Glomerular endothelial cell (primary cell): ENCODE data around the gene PIGS. TPM values are rescaled to one million over a fixed set of nuclear protein-coding genes. Genes with fewer than 3 reads are reported as not detected.
"Not testable (repeated sequence)": the region's sequence is repeated elsewhere in the genome, so short reads cannot be mapped to it uniquely, and the experiment has no call there.

ENCODE experiments used
- DNase-seq: peaks from one replicate; pipeline ENCODE4 v3.0.0-alpha.2; 2011; ENCODE audit warnings: low read depth, low spot score; ENCODE audit errors: extremely low read depth
- total RNA-seq: library from RNA; depleted of rRNA; stranded (reverse); fragments of >200 nt; gene quantifications from 2 replicates; pipeline ENCODE4 v1.2.3, GENCODE V29; 2015

Gene PIGS
- total RNA-seq: 101 and 112 TPM in 2 replicates

DNA sequence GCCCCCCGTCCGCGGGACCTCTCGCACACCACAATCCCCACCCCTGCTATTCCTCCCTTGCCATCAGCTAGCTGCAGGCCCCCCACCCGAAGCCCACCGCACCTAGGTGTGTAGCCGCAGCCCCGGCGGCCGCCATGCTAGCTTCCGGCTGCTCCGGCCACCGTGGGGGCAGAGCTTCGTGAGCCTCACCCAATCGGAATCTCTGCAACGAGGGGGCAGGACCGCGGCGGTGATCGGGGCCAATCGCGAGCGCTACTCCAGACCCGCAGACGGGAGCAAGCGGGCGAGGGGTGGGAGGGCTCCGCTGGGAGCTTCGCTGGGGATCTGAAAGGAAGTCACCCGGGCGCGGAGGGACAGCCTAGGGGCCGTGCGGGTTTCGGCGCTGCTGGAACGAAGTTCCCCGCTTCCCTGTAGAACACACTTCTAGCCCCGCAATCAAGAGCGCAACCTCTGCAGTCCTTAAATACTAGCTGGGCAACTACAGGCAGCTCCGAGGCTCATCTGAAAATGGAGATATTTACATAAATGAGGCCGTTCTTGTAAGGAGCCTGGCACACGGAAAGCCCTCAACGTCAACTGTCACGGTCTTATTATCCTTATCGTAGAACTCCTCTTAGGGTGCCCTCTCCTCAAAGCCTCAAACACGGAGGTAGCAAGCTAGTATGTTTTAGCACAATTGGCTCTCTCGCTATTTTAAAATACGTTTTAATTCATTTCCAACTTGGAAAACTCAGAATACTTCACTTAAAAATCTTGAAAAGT lies at the start of gene PIGS:
Gene PIGS, minus strand, starts transcription at position 164 of the 762 bp plus-strand sequence. Its CDS starts 28 bp downstream, at position 136.
- peak; percentile 33 for DNase-seq

DNA sequence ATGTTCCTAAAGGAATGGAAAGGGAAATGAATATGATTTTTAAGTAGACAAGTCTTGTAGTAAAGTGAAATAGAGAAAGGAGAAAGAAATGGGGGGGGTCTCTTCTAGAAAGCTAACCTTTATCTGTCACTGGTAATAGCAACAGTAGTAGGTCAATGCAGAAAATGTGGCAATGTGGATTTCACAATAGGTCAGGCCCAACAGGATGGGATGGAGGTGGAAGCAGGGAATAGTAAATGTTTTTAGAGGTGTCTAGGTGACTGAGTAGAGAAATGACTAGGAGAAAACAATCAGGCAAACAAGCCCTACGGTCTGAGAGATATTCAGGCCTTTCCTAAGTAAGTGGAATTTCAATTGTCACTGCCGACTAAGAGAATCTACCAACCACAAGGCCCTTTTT lies 48.7 kb upstream of the PIGS start:
- no peak for DNase-seq

DNA sequence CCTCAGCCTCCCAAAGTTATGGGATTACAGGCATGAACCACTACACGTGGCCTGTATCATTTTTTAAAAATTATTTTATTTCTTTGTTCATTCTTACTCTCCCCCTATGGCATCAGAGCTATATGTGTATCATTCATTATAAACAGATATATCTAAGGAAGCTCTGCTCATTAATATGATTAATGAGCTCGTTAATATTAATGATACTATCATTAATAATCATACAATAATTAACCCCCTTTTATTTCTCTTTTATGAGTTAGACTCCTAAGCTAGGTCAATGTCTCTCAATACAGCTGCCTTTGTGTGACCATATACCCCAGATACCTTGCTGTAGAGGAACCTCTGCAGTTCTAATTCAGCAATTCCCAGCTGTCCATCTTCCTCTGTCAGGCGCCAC lies 47.1 kb upstream of the PIGS start:
- no peak for DNase-seq

DNA sequence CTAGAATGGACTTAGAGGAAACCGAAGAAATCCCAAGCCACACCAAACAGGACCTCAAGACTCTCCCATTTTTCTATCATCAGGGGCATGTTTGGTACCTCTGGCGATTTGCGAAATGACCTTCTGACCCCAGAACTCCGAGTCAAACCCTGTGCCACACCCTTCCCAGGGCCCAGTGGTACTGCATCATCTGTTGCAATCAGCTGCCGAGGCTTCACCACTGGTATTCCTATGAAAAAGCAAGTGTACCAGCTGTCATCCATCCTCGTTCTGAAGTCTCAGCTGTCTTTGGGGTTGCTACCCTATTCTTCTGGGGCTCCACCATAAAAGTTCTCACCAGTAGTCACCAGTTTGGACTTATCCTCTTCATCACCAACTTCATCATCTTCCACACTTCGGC lies 45.0 kb upstream of the PIGS start:
- DNase-seq: no peak

DNA sequence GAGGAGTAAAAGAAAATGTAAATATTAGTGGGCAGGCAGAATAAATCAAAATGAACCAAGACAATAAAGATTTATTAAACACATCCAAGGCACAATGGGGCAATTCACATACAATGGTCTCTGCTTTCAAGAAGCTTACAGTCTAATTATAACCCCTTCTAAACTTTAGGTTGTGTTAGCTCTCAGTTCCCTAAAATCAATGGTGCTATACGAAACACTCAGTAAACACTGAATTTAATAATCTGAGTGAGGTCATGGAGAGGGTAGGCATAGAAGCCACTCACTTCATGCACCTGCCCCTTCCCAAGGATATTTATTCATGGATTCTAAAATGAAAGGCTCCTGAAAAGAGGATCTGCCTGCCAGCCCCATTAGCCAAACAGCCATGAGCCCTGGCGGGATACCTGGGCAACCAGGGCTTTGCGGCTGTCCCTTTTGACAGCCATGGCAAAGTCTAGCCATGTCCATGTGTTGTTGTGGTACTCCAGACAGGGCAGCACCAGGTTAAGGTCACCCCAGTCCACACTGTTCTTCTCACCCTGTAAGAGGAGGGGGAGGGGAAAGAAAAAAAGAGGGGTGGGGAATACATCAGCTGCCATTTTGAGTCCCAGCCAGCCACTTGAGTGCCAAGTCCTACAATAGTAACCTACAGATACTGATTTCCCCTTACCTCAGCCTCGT lies 44.1 kb upstream of the PIGS start:
- no peak for DNase-seq

DNA sequence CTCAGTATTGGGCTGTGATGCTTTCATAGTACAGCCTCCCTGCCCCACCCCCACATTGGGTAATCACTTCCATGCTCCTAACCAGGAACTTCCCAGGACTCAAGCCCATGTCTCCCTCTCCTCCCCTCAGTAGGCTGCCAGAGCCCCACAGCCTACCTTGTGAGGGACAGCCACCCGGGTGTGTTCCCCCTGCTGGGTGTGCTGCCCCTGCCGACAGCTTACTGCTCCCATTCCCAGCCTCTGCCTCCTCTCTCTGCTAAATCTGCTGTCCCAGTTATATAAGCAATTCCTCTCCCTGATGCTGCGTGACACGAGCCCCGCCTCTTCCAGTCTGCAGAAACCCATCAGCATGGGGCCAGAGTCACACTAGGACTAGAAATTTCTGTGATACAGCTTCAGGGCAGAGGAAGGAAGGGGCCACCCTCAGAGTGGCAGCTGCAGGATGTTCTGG lies 42.6 kb upstream of the PIGS start, which contains the start of gene RSKR:
Gene RSKR, minus strand, starts transcription at position 255 of the 451 bp plus-strand sequence. Its CDS starts 24 bp downstream, at position 231.
- DNase-seq: no peak

DNA sequence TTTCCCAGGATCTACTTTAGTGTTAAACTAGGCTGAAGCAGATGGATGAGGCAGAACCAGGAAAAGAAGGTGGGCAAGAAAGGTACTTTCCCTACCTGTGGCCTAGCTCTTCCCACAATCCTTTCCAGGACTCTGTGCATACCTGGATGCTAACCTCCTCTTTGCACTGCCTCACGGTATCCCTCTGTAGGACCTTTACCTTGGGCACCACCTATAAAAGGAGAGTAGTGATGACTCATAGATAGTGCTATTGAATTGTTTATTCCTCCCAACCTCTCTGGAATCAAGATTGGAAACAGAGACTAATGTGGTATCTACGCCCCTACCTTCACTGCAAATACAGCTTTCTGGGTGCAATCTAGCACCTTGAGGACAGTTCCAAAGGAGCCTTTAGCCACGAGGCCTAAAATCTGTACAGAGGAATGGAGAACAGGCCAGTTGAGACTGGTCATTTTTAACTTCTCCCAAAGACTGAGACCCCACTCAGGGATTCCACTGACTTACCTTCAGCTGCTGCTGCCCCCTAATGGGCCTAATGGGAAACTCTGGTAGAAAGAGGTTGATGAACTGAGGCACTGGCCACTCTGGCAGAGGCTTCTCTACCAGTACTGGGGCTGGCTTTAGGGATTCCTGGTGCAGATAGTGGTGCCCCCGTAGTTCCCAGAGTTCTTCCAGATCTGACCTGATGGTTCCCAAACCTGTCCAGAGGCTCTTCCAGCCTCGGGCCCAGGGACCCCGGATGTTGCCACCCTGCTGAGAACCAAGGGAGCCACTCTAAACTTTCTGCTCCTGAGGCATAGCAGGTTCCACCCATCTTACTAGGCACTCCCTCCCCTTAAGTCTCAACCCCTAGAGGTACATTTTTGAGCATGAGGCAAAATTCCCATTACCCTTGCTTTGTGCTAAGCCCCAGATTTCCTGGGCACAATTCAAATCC lies 41.9 kb upstream of the PIGS start:
- no peak for DNase-seq

DNA sequence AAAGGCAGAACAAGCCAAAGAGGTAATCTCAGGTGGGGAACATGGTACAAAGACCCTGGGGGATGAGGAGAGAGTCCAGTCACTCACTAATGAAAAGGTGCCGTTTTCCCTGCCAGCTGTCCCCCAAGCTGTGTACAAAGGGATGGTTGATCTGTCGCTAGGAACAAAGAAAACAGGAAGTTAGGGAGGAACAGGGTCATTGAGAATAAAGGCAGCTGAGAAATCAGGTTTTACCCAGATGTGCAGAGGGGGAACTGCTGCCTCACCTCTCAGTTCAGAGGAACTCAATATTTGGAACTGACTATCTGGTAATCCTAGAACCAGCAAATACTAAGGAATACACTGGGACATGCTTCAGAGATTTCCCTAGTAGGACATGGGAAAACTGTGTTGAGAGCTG lies 41.2 kb upstream of the PIGS start:
- no peak for DNase-seq

DNA sequence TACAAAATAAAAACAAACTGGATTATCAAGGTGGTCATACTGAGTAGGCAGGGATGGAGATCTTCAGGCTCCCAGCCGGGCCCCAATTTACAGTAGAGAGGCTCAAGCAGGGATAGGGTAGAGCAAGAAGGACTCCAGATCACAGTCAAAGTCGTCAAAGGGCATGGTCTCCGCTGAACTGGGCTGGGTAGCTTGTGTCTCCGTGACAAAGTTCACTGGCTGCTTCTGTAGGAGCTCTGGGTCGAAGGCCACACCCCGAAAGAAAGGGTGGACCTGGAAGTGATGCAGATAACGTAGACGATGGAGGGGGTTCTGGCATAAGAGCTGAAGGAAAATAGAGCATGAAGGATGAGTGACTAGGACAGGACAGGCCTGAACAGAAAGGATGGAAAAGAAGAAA lies 39.1 kb upstream of the PIGS start:
- DNase-seq: no peak

DNA sequence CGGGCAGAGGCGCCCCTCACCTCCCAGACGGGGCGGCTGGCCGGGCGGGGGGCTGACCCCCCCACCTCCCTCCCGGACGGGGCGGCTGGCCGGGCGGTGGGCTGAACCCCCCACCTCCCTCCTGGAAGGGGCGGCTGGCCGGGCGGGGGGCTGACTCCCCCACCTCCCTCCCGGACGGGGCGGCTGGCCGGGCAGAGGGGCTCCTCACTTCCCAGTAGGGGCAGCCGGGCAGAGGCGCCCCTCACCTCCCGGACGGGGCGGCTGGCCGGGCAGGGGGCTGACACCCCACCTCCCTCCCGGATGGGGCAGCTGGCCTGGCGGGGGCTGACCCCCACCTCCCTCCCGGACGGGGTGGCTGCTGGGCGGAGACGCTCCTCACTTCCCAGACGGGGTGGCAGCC lies 32.7 kb upstream of the PIGS start:
- DNase-seq: not testable (repeated sequence)

DNA sequence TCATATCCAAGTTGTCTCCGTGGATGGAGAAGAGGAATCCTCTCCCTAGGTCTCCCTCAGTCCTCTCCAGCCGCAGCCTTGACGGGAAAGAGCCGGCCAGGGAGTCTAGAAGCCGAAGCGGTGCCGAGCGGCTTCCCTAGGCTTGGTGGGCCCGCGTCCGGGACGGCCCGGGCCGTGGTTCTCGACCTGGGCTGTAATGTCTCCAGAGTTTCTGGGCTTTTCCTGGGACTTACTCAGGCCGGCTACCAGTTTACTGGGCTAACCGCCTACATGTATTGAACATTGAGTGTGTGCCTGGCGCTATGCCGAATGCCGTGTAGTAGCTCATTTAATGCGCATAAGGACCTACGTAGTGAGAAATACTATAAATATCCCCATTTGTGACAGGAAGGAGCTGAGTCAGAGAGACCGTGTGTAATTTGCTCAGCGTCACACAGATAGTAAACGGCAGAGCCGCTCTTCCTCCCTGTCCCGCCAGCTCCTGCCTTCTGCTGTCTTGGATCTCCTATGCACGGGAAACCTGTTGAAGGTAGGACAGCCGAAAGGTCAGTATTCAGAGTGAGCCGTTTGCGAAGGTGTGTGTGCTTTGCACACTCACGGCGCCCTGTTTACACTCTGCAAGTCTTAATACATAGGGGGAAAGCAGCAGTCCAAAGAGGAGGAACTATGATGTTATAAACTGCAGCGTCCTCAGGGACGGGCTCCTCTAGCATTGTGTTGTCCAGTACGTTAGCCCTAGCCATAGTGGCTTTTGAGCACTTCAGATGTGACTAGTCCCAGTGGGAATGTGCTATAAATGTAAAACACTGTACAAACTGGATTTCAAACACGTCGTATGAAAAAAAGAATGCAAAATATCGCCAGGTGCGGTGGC lies 28.2 kb upstream of the PIGS start:
- peak; percentile 69 for DNase-seq

DNA sequence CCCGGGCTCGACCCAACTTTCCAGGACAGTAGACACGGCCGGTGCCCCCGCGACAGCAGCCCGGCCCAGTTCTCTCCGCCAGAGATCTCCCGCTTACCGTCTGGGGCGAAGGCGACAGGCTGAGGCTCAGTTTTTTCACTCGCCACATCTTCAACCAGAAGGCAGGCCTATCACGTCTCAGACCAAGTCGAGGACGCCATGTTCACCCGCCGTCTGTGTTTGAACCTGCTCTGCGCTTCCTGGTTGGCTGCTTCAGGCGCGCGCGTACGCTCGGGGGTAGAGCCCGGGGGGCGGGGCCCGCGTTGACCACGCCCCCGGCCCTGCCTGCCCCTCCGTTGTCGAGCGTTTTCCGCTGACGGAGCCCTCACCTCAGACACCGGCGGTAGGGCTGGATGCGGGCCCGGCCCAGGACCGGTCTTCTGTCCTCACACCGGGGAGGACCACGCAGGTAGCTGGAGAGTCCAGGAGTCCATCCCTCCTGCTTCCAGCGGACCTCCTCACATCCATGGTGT lies 27.5 kb upstream of the PIGS start, which contains the start of gene SPAG5:
Gene SPAG5, minus strand, starts transcription at position 227 of the 512 bp plus-strand sequence. Its CDS starts 79 bp downstream, at position 148.
- DNase-seq: peak; percentile 55

DNA sequence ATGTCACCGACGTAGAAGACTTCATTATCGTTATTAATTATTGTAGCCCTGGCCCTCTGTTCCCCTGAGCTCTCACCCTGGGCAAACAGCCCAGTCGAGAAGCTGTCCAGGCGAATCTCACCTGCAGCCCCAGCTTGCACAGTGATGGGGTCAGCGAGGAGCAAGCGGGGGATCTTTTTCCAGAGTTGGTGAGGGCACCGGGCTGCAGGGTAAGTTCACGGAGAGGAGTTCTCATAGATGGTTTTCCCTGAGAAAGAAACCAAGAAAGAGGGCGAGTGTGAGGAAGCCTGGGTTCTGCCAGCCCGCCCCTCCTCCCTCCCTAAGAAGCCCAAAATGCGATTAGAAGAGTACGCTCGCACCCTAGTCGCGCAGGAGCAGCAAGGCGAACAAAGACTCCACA lies 27.1 kb upstream of the PIGS start:
- DNase-seq: no peak

DNA sequence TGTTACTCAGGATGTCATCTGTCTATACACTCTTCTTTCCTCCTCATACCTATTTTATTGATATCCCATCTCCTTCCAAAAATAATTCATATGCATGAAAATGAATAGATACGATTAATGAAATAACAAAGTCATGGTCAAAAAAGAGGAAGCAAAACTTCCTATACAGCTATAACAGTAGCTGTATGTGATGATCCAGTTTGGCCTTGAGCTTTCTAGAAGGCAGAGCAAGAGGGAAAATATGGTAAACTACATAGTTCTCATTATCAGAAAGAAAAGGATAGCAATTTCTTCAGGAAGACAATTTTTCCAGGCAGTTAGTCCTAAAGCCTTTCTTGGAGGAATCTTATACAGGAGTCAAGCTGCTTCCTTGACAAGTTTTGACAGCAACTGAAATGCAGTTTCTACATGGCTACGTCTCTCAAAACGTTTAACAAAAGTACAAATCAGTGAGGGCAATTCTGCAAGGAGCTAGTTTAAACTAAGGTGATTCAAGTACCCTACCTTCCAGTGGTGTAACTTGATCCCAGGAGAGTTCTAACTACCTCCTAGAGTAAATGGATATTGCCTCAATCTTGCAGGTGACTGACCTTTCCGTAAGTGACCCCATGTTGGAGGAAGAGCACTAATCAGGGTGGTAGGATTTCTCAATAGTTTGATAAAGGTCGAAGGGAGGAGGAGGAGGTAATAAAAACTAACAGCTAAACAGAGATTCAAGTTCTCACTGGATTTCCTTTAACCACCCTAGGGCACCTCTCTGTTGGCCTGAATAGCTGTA lies 26.5 kb upstream of the PIGS start:
- DNase-seq: no peak

DNA sequence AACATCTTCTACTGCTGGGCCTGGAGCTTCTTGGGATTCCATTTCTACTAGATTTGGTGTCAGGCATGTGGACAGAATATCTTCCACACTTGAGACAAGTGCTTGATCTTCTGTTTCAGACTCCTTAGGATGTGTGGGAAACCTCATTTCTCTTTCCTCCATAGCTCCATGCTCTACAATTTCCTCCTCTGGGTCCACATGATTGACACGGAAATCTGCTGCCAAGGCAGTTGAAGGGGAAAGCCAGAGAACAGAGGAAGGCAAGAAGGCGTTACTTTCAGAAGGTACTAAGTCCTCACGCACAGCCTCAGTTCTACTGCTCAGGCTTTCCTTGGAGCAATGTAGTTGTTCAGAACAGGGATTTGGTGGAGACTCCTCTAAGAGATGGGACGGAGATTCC lies 20.9 kb upstream of the PIGS start:
- no peak for DNase-seq

DNA sequence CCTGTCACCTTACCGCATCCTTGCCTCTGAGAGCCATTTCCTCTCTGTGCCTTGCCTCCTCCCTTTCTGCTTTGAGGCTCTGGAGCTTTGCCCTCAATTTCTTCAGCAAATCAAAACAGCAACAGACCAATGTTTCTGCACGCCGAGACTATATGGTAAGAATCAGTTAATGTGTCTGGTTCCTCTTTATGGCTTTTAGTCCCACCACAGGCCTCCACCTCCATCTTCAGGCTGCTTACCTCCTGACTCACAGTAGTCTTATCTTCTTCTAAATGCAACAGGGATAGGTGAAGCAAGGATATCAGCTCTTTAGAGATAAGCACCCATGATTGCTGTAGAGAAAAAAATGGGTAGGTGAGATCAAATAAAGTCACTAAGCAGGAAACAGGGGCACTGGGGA lies 14.5 kb upstream of the PIGS start:
- DNase-seq: no peak

DNA sequence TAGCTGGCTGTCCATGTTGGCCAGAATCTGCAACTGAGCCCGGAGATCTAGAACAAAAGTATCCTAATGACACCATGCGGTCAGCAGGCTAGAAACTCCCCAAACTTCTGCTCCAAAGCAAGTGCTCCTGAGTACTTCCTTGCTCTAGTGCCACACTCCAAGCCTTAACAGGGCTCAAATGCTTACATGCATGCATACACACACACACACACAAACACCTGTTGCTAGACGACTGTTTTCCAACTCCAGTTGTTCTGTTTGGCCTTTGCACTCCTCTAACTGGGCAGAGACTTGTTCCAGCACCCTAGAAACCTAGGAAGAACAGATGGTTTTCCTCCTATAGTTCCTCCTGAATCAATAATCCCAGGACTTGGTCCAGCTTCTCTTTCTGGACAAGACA lies 13.1 kb upstream of the PIGS start:
- no peak for DNase-seq

DNA sequence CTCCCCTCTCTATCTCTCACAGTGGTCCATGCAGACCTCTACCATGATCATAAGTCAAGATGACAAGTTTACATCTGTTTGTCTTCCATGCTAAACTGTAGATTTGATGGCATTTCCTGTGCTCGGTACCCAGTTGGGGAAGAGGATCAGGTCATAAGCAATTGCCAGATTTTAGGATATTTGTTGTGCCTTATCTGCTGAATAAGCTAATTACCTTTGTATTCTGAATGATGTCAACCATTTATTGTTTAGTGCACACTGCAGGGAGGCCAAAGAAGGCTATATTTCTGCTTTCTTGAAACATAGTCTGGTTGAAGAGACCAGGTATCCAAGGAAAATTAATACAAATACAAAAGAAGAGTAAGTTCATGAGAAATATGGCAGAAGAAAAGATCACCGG lies 11.2 kb upstream of the PIGS start:
- no peak for DNase-seq

DNA sequence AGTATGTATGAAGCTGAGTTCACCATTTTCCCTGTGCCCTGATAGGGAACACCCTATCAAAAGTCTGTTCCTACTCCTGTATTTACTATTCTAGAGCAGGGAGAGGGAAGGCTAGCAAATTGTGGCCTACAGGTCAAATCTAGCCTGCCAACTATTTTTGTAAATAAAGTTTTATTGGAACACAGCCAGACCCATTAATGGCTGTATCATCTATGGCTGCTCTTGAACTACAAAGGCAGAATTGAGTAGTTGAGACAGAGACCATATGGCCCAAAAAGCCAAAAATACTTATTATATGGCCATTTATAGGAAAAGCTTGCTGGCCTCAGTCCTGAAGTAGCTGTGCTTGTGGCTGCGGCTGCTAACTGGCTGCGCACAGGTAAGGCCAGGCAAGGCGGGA lies 9.6 kb upstream of the PIGS start:
- DNase-seq: no peak
